PC-9 (cell line): ENCODE measurements around the gene RAB3B.

Source experiments
- CTCF ChIP-seq: fragments of 200-600 bp; sonication (generic); conservative IDR thresholded peaks from 2 replicates; pipeline ENCODE4 v1.6.1; 2017; ENCODE audit warnings: mixed run types, antibody characterized with exemption, mild to moderate bottlenecking, moderate library complexity
- EZH2 ChIP-seq: fragments of 200-600 bp; sonication (generic); IDR thresholded peaks from 2 replicates; pipeline ENCODE4 v1.8.0; 2017; ENCODE audit warnings: antibody characterized with exemption, low read depth

GRCh38 chr1:51957618-51958017 lies 32.9 kb downstream of the RAB3B start:
- TF ChIP-seq CTCF (no peak), EZH2 (no peak)
